ENCODE measurements around the gene GDAP1L1. TPM values are rescaled to one million over a fixed set of nuclear protein-coding genes. Genes with fewer than 3 reads are reported as not detected.
"Not testable (repeated sequence)": the region's sequence is repeated elsewhere in the genome, so short reads cannot be mapped to it uniquely, and the experiment has no call there.

GDAP1L1 gene
- polyA plus RNA-seq, 1 donor from 2014 or later, result not detected

GRCh38 chr20:44231193-44231592, 15.9 kb upstream of the GDAP1L1 start:
- Mint-ChIP-seq H3K27ac (no peak overlapping the region), H3K4me1 (no peaks in the 10 kb centered on the region), H3K27me3 (peaks cover 3% of the 10 kb centered on the region), H3K36me3 (no peaks in the 10 kb centered on the region), H3K9me3 (no peaks in the 10 kb centered on the region), H3K4me3 (no peak overlapping the region)

DNA sequence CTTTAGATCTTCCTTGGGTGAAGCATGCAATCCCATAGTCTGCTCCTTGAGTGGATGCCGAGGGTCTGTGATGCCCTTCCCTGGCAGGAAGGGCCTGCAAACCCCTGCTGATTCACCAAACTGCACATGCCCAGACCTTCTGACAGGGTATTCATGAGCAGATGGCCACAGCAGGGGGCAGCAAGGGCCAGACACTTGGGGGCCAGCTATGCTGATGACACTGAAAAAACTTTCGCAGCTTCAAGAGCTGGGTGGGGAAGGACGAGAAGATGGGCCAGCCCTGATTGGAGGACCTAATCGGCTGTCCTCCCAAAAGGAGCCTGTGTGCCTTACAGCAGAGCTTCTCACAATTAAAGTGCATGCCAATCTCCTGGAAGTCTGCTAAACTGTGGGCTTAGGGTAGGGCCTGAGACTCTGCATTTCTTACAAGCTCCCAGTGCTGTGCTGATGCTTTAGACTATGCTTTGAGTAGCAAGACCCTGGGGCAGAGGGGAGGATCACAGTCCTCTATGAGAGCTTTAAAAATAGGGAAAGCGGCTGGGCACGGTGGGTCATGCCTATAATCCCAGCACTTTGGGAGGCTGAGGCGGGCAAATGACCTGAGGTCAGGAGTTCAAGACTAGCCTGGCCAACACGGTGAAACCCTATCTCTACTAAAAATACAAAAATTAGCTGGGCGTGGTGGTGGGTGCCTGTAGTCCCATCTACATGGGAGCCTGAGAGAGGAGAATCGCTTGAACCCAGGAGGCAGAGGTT, 15.2 kb upstream of the GDAP1L1 start:
- Mint-ChIP-seq H3K27me3 (peaks cover 3% of the 10 kb centered on the region), H3K27ac (no peak overlapping the region), H3K4me1 (no peaks in the 10 kb centered on the region), H3K36me3 (no peaks in the 10 kb centered on the region), H3K4me3 (no peak overlapping the region), H3K9me3 (no peaks in the 10 kb centered on the region)

GRCh38 chr20:44232469-44232856, 14.6 kb upstream of the GDAP1L1 start:
- H3K36me3 Mint-ChIP-seq, H3K4me3 Mint-ChIP-seq, H3K4me1 Mint-ChIP-seq, H3K9me3 Mint-ChIP-seq, H3K27ac Mint-ChIP-seq, H3K27me3 Mint-ChIP-seq: not testable (repeated sequence)

GRCh38 chr20:44233436-44234016, 13.6 kb upstream of the GDAP1L1 start:
- Mint-ChIP-seq H3K36me3 (no peaks in the 10 kb centered on the region), H3K27me3 (peaks cover 3% of the 10 kb centered on the region), H3K4me3 (no peak overlapping the region), H3K27ac (no peak overlapping the region), H3K9me3 (no peaks in the 10 kb centered on the region), H3K4me1 (no peaks in the 10 kb centered on the region)

GRCh38 chr20:44234566-44235317, 12.4 kb upstream of the GDAP1L1 start:
- Mint-ChIP-seq H3K4me3 (no peak overlapping the region), H3K9me3 (no peaks in the 10 kb centered on the region), H3K36me3 (peaks cover 2% of the 10 kb centered on the region), H3K27me3 (peaks cover 3% of the 10 kb centered on the region), H3K4me1 (no peaks in the 10 kb centered on the region), H3K27ac (no peak overlapping the region)

DNA sequence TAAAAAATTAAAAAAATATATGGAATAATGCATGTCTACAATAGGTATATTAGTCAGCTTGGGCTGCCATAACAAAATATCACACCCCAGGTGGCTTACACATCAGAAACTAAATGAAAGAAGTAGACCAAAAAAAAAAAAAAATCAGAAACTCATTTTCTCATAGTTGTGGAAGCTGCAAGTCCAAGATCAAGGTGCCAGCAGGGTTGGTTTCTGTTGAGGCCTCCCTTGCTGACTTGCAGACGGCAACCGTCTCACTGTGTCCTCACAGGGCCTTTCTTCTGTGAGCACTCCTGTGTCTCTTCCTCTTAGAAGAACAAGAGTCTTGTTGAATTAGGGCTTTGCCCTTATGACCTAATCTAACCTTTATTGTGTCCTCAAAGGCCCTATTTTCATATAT, 11.4 kb upstream of the GDAP1L1 start:
- no peaks in the 10 kb centered on the region for H3K9me3 Mint-ChIP-seq
- H3K27me3 Mint-ChIP-seq, result peaks cover 3% of the 10 kb centered on the region
- H3K4me3 Mint-ChIP-seq, result no peak overlapping the region
- H3K36me3 Mint-ChIP-seq, result peaks cover 2% of the 10 kb centered on the region
- H3K4me1 Mint-ChIP-seq, result no peaks in the 10 kb centered on the region
- H3K27ac Mint-ChIP-seq, result no peak overlapping the region

DNA sequence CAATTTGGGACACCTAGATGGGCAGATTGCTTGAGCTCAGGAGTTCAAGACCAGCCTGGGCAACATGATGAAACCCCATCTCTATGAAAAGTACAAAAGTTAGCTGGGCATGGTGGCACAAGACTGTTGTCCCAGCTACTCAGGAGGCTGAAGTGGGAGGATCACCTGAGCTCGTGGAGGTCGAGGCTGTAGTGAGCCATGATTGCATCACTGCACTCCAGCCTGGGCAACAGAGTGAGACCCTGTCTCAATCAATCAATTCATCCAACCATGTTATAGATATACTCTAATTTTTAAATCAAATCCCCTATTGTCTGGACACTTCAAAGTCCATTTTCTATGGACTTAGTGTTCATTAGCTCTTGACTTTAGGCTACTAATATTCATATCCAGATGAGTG, 10.3 kb upstream of the GDAP1L1 start:
- H3K4me1 Mint-ChIP-seq, H3K4me3 Mint-ChIP-seq, H3K27ac Mint-ChIP-seq, H3K27me3 Mint-ChIP-seq, H3K36me3 Mint-ChIP-seq, H3K9me3 Mint-ChIP-seq: not testable (repeated sequence)

- Mint-ChIP-seq H3K4me1 (peaks cover 0 to 2% (median 2%) of the 10 kb centered on the region in 3 donors), H3K27ac (no peak overlapping the region), H3K9me3 (peaks cover 0 to 4% (median 2%) of the 10 kb centered on the region in 3 donors), H3K4me3 (no peak overlapping the region), H3K36me3 (peaks cover 2% of the 10 kb centered on the region), H3K27me3 (peaks cover 6% of the 10 kb centered on the region)
Observed at GRCh38 chr20:44241796-44242195, 5.3 kb upstream of the GDAP1L1 start.

GRCh38 chr20:44245977-44246376, 1.1 kb upstream of the GDAP1L1 start:
- peaks cover 2 to 4% (median 4%) of the 10 kb centered on the region in 3 donors for H3K9me3 Mint-ChIP-seq
- H3K4me3 Mint-ChIP-seq, result no peak overlapping the region
- H3K4me1 Mint-ChIP-seq, result peaks cover 0 to 4% (median 3%) of the 10 kb centered on the region in 3 donors
- H3K27ac Mint-ChIP-seq, result no peak overlapping the region
- H3K36me3 Mint-ChIP-seq, result no peaks in the 10 kb centered on the region
- peaks cover 25% of the 10 kb centered on the region for H3K27me3 Mint-ChIP-seq

GRCh38 chr20:44247586-44248409, 690 bp downstream of the GDAP1L1 start:
- H3K4me3 Mint-ChIP-seq, result no peak overlapping the region
- peaks cover 0 to 4% (median 3%) of the 10 kb centered on the region in 3 donors for H3K4me1 Mint-ChIP-seq
- H3K36me3 Mint-ChIP-seq, result no peaks in the 10 kb centered on the region
- H3K9me3 Mint-ChIP-seq, result peaks cover 0 to 4% (median 4%) of the 10 kb centered on the region in 3 donors
- H3K27ac Mint-ChIP-seq, result no peak overlapping the region
- H3K27me3 Mint-ChIP-seq, result peaks cover 21% of the 10 kb centered on the region

DNA sequence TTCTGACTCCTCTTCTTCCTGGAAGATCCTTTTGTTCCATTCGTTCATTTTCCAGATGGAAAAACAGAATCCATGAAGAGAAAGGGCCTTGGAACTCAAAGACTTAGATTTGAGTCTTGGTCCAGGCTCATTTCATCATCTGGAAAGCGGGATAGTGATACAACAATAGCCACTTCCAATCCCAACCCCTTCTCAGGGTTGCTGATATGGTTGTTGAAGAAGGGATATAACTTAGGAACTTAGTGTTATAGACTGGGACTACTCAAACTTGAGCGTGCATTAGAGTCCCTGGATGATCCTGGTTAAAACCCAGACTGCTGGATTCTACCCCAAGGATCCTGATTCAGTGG, 1.3 kb downstream of the GDAP1L1 start:
- Mint-ChIP-seq H3K9me3 (peaks cover 0 to 4% (median 4%) of the 10 kb centered on the region in 3 donors), H3K4me3 (no peak overlapping the region), H3K36me3 (no peaks in the 10 kb centered on the region), H3K4me1 (peaks cover 0 to 4% (median 3%) of the 10 kb centered on the region in 3 donors), H3K27ac (no peak overlapping the region), H3K27me3 (peaks cover 21% of the 10 kb centered on the region)

- Mint-ChIP-seq H3K27me3 (peaks cover 21% of the 10 kb centered on the region), H3K27ac (no peak overlapping the region), H3K4me3 (no peak overlapping the region), H3K4me1 (peaks cover 0 to 4% (median 3%) of the 10 kb centered on the region in 3 donors), H3K36me3 (no peaks in the 10 kb centered on the region), H3K9me3 (peaks cover 0 to 4% (median 0%) of the 10 kb centered on the region in 3 donors)
Observed at GRCh38 chr20:44251284-44251683, 4.2 kb downstream of the GDAP1L1 start.

GRCh38 chr20:44253528-44253927, 6.4 kb downstream of the GDAP1L1 start:
- Mint-ChIP-seq H3K36me3 (no peaks in the 10 kb centered on the region), H3K27ac (no peak overlapping the region), H3K9me3 (peaks cover 0 to 4% (median 0%) of the 10 kb centered on the region in 3 donors), H3K4me1 (no peaks in the 10 kb centered on the region), H3K27me3 (peaks cover 10% of the 10 kb centered on the region), H3K4me3 (no peak overlapping the region)

DNA sequence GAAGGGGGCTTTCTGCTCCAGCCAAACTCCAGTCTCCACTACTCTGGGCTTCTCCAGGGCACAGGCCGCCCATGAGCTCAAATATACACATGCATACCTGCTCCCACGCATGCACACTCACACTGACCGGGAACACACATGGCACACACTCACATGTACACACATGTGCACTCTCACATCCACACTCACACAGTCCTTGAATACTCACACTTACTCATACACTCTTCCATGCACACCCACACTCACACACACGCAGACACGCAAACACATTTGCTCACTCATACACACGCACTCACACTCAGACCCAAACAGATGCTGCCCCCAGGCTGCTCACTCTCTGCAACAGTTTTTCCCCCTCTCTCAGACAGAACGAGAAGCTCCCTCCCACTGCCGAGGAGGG, 7.0 kb downstream of the GDAP1L1 start:
- H3K4me3 Mint-ChIP-seq, result no peak overlapping the region
- H3K27me3 Mint-ChIP-seq, result peaks cover 8% of the 10 kb centered on the region
- H3K4me1 Mint-ChIP-seq, result no peaks in the 10 kb centered on the region
- peaks cover 0 to 4% (median 0%) of the 10 kb centered on the region in 3 donors for H3K9me3 Mint-ChIP-seq
- no peak overlapping the region for H3K27ac Mint-ChIP-seq
- H3K36me3 Mint-ChIP-seq, result no peaks in the 10 kb centered on the region

- Mint-ChIP-seq H3K4me1 (no peaks in the 10 kb centered on the region), H3K27ac (no peak overlapping the region), H3K4me3 (no peak overlapping the region), H3K9me3 (no peaks in the 10 kb centered on the region), H3K36me3 (no peaks in the 10 kb centered on the region), H3K27me3 (no peaks in the 10 kb centered on the region)
Observed at GRCh38 chr20:44255942-44256341, 8.8 kb downstream of the GDAP1L1 start.

Measured in IgD-negative memory B cell (primary cell).